Measurements from ENCODE around the gene RPL9. TPM values are rescaled to one million over a fixed set of nuclear protein-coding genes. Genes with fewer than 3 reads are reported as not detected.

RPL9 gene
- total and polyA plus RNA-seq, 4 experiments from 2014 or later, result 2,318 to 2,913 (median 2,432) TPM

GRCh38 chr4:39407584-39407885 is 51.2 kb downstream of the RPL9 start:
- DNase-seq, result no peak
- peaks cover 0 to 1% of the 10 kb centered on the region in 2 donors for H3K27me3 Mint-ChIP-seq
- intact Hi-C loops (cut with micrococcal nuclease), result no loop called here
- no peaks in the 10 kb centered on the region for H3K9me3 Mint-ChIP-seq
- POLR2A ChIA-PET (ENCODE audit: partially characterized antibody), result no interaction called here
- Histone ChIP-seq H3K36me3 (ENCODE audit: insufficient read depth, low read length) (no peaks in the 10 kb centered on the region), H3K27ac (ENCODE audit: low read depth, low read length) (no peak overlapping the region), H3K4me3 (ENCODE audit: low read length in 2 of 2) (no peak overlapping the region), H3K27me3 (ENCODE audit: insufficient read depth, low read length) (no peaks in the 10 kb centered on the region), H3K4me1 (ENCODE audit: insufficient read depth, low read length) (no peaks in the 10 kb centered on the region), H3K9me3 (ENCODE audit: control insufficient read depth in 1 of 2, low read length in 2 of 2) (no peaks in the 10 kb centered on the region)
- CTCF ChIA-PET (ENCODE audit: partially characterized antibody), result interaction anchor here (1.8 kb wide), 1 partner anchor 9 kb away, joined by 5 read pairs; no protein-coding TSS in a partner anchor
- no peaks in the 10 kb centered on the region for H3K36me3 Mint-ChIP-seq
- no peaks in the 10 kb centered on the region for H3K4me1 Mint-ChIP-seq
- no peak overlapping the region for H3K4me3 Mint-ChIP-seq
- no peak overlapping the region for H3K27ac Mint-ChIP-seq

- Histone ChIP-seq H3K27ac (ENCODE audit: low read depth, low read length) (no peak within 1 kb of the TSS), H3K36me3 (ENCODE audit: insufficient read depth, low read length) (no peaks in the 10 kb centered on the region), H3K9me3 (ENCODE audit: control insufficient read depth in 1 of 2, low read length in 2 of 2) (no peaks in the 10 kb centered on the region), H3K4me1 (ENCODE audit: insufficient read depth, low read length) (no peaks in the 10 kb centered on the region), H3K27me3 (ENCODE audit: insufficient read depth, low read length) (no peaks in the 10 kb centered on the region), H3K4me3 (ENCODE audit: low read length in 2 of 2) (no peak within 1 kb of the TSS)
- POLR2A ChIA-PET (ENCODE audit: partially characterized antibody), result no interaction called here
- CTCF ChIA-PET (ENCODE audit: partially characterized antibody), result interaction anchor here (1.8 kb wide), 1 partner anchor 10 kb away, joined by 5 read pairs; no protein-coding TSS in a partner anchor
- no peaks in the 10 kb centered on the region for H3K4me1 Mint-ChIP-seq
- no peak within 1 kb of the TSS for H3K27ac Mint-ChIP-seq
- H3K36me3 Mint-ChIP-seq, result no peaks in the 10 kb centered on the region
- intact Hi-C loops (cut with micrococcal nuclease), result no loop called here
- DNase-seq, result no peak
- H3K27me3 Mint-ChIP-seq, result peaks cover 0 to 1% of the 10 kb centered on the region in 2 donors
- H3K9me3 Mint-ChIP-seq, result no peaks in the 10 kb centered on the region
- no peak within 1 kb of the TSS for H3K4me3 Mint-ChIP-seq
Observed at GRCh38 chr4:39406763-39407583, 51.7 kb downstream of the RPL9 start, which contains the start of gene KLB. Gene KLB (plus strand): TSS chr4:39406930. CDS start chr4:39406950, 20 bp downstream.

Small RNA genes lying within 50 kb of the gene (microRNA-seq; reads per million reads assigned to microRNA genes)
- not detected for gene MIR5591 (ENCODE audit: borderline microRNAs expressed, borderline number of aligned reads, borderline replicate concordance)

Other genes starting within 250 kb of the RPL9 start
- gene RFC1, start 92.6 kb downstream of the RPL9 start, total RNA-seq, result 10 to 100 TPM; 62.5 to 70.6 TPM
- gene RFC1, start 92.6 kb downstream of the RPL9 start, polyA plus RNA-seq, result 10 to 100 TPM in 1 of 2 donors, 1 to 10 TPM in 1; 6.2 to 46.2 TPM
- gene KLB, start 52.0 kb downstream of the RPL9 start, total RNA-seq, result not detected
- gene KLB, start 52.0 kb downstream of the RPL9 start, polyA plus RNA-seq, result under 1 TPM in 1 of 2 donors, not detected in 1; 0.06 TPM
- gene LIAS, start 134 bp upstream of the RPL9 start, total RNA-seq, result 10 to 100 TPM; 21.7 to 24.7 TPM
- gene LIAS, start 134 bp upstream of the RPL9 start, polyA plus RNA-seq, result 10 to 100 TPM; 13.2 to 17.7 TPM
- 10 to 100 TPM; 21.6 to 26.5 TPM for gene UGDH, start 68.5 kb upstream of the RPL9 start, total RNA-seq
- gene UGDH, start 68.5 kb upstream of the RPL9 start, polyA plus RNA-seq, result 10 to 100 TPM; 18.5 to 34.9 TPM
- gene SMIM14, start 179.9 kb upstream of the RPL9 start, total RNA-seq, result 10 to 100 TPM; 15.5 to 19.4 TPM
- gene SMIM14, start 179.9 kb upstream of the RPL9 start, polyA plus RNA-seq, result 10 to 100 TPM; 36.8 to 54.4 TPM
- 10 to 100 TPM; 45.0 to 51.2 TPM for gene UBE2K, start 239.2 kb upstream of the RPL9 start, total RNA-seq
- gene UBE2K, start 239.2 kb upstream of the RPL9 start, polyA plus RNA-seq, result 10 to 100 TPM; 53.9 to 79.5 TPM